ENCODE measurements around the gene CEP72. TPM values are rescaled to one million over a fixed set of nuclear protein-coding genes. Genes with fewer than 3 reads are reported as not detected.

Gene CEP72
- total RNA-seq, 1 donor = 5.2 TPM

- no peak for DNase-seq (ENCODE audit: low read depth)
- TF ChIP-seq CTCF (IDR thresholded peaks at IDR 0.05; ENCODE audit: insufficient read depth, low read depth, low read length) = no peak
- no peak overlapping the region for H3K4me3 ChIP-seq (ENCODE audit: low read depth, low read length)
These were observed 23.6 kb upstream of the CEP72 start for GRCh38 chr5:588406-588995.

- no peak overlapping the region for H3K4me3 ChIP-seq (ENCODE audit: low read depth, low read length)
- no peak for TF ChIP-seq CTCF (IDR thresholded peaks at IDR 0.05; ENCODE audit: insufficient read depth, low read depth, low read length)
- DNase-seq (ENCODE audit: low read depth) = no peak
These were observed 23.0 kb upstream of the CEP72 start for GRCh38 chr5:589173-589572.

DNA sequence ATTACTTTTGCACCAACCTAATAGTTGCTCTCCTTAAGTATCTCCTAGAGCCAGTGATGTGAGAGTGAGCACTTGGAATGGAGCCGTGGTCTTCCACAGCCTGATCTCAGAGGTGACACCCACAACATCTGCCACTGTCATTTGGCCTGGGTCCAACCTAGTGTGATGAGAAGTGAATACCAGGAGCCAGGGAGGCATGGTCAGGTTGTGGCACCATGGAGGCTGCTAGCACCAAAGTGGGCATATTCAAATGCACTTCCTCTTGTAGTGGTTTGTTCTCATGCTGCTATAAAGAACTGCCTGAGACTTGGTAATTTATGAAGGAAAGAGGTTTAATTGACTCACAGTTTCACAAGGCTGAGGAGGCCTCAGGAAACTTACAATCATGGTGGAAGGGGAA is 22.6 kb upstream of the CEP72 start:
- no peak for TF ChIP-seq CTCF (IDR thresholded peaks at IDR 0.05; ENCODE audit: insufficient read depth, low read depth, low read length)
- no peak for DNase-seq (ENCODE audit: low read depth)
- no peak overlapping the region for H3K4me3 ChIP-seq (ENCODE audit: low read depth, low read length)

- TF ChIP-seq CTCF (IDR thresholded peaks at IDR 0.05; ENCODE audit: insufficient read depth, low read depth, low read length) = no peak
- no peak for DNase-seq (ENCODE audit: low read depth)
- H3K4me3 ChIP-seq (ENCODE audit: low read depth, low read length) = no peak overlapping the region
These were observed 21.8 kb upstream of the CEP72 start for GRCh38 chr5:590346-590745.

- no peak overlapping the region for H3K4me3 ChIP-seq (ENCODE audit: low read depth, low read length)
- DNase-seq (ENCODE audit: low read depth) = no peak
- no peak for TF ChIP-seq CTCF (IDR thresholded peaks at IDR 0.05; ENCODE audit: insufficient read depth, low read depth, low read length)
These were observed 20.4 kb upstream of the CEP72 start for GRCh38 chr5:591746-592145.

DNA sequence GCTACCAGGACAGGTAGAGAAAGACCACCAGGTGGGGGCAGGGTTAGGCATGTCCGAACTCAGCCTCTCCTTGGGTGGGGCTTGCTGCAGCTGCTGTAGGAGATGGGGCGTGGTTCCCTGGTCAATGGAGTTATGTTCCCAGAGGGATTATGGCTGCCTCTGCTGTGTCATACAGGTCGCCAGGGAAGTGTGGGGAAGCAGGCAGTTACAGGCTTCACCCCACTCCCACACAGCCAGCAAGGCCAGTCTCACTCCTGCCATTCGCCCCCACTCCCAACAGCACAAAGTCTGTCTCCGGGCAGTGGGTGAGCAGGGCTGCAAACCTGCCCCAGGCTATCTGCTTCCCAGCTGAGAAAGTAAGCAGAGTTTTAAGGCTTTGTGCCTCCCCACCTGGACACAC is 20.0 kb upstream of the CEP72 start:
- no peak for TF ChIP-seq CTCF (IDR thresholded peaks at IDR 0.05; ENCODE audit: insufficient read depth, low read depth, low read length)
- no peak overlapping the region for H3K4me3 ChIP-seq (ENCODE audit: low read depth, low read length)
- DNase-seq (ENCODE audit: low read depth) = no peak

DNA sequence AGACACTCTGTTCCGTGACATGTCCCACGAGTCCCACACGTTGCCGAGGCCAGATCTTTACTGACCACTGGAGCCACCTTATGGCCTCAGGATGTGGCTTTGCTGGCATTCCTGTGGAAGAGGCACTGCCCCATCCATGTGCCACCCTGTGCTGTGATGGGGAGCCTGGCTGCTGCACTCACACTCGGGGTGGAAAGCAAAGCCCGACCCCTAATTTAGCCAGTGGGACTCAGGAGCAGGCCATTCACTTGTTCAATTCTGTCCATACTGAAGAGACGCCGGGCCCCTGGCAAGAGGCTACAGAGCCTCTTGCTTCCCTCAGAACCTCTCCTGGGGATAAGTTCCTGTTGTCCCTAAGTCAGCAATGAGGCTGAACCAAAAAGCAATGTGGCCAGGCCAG is 18.6 kb upstream of the CEP72 start:
- no peak for TF ChIP-seq CTCF (IDR thresholded peaks at IDR 0.05; ENCODE audit: insufficient read depth, low read depth, low read length)
- no peak overlapping the region for H3K4me3 ChIP-seq (ENCODE audit: low read depth, low read length)
- DNase-seq (ENCODE audit: low read depth) = no peak

Data from fibroblast of villous mesenchyme (primary cell).